HG03108 (cell line): Measurements from ENCODE around the gene MKNK2.

Source experiments
- ATAC-seq: cut with Tn5 transposase; IDR thresholded peaks from one replicate; pipeline ENCODE4 v1.9.1; 2021; ENCODE audit warnings: moderate library complexity; ENCODE audit not compliant: unreplicated experiment

Gene MKNK2

GRCh38 chr19:2058570-2059421, 7.8 kb upstream of the MKNK2 start:
- no peak for ATAC-seq

- no peak for ATAC-seq
These were observed 6.7 kb upstream of the MKNK2 start for GRCh38 chr19:2057484-2058469.

- no peak for ATAC-seq
These were observed 5.8 kb upstream of the MKNK2 start for GRCh38 chr19:2056837-2057192.

- ATAC-seq: no peak
These were observed 5.1 kb upstream of the MKNK2 start for GRCh38 chr19:2055931-2056836.

- ATAC-seq: no peak
These were observed 3.7 kb upstream of the MKNK2 start for GRCh38 chr19:2054763-2055162.

- no peak for ATAC-seq
These were observed 2.8 kb upstream of the MKNK2 start for GRCh38 chr19:2053601-2054389.

- no peak for ATAC-seq
These were observed 995 bp upstream of the MKNK2 start for GRCh38 chr19:2051773-2052704.

GRCh38 chr19:2050349-2050990, 574 bp downstream of the MKNK2 start:
- ATAC-seq: peak; percentile 0

GRCh38 chr19:2049741-2050348, 1.2 kb downstream of the MKNK2 start:
- ATAC-seq: no peak

GRCh38 chr19:2048959-2049740, 1.9 kb downstream of the MKNK2 start:
- ATAC-seq: no peak

GRCh38 chr19:2048104-2048958, 2.7 kb downstream of the MKNK2 start:
- ATAC-seq: no peak

- no peak for ATAC-seq
These were observed 3.5 kb downstream of the MKNK2 start for GRCh38 chr19:2047449-2048103.

- no peak for ATAC-seq
These were observed 4.0 kb downstream of the MKNK2 start for GRCh38 chr19:2047076-2047448.

GRCh38 chr19:2046046-2046907, 4.8 kb downstream of the MKNK2 start:
- no peak for ATAC-seq

GRCh38 chr19:2045501-2046045, 5.5 kb downstream of the MKNK2 start:
- no peak for ATAC-seq
